ENCODE results near the gene RMRP. TPM values are rescaled to one million over a fixed set of nuclear protein-coding genes. Genes with fewer than 3 reads are reported as not detected.

Gene RMRP
- total RNA-seq = 39,103 and 115,939 TPM in 2 replicates

DNA sequence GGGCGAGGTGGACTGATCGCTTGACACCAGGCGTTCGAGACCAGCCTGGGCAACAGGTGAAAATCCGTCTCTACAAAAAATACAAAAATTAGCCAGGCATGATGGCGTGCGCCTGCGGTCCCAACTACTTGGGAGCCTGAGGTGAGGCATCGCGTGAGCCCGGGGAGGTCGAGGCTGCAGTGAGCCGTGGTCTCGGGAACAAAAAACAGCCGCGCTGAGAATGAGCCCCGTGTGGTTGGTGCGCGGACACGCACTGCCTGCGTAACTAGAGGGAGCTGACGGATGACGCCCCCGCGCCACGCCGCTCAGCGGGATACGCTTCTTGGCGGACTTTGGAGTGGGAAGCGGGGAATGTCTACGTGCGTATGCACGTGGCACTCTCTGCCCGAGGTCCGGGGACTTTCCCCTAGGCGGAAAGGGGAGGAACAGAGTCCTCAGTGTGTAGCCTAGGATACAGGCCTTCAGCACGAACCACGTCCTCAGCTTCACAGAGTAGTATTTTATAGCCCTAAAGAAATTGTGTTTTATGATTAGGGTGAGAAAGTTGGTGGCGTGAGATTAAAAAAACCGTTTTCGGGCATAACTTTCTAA lies at the start of gene RMRP:
TSS of gene RMRP (minus strand) at position 474 of the 591 bp plus-strand sequence.

DNA sequence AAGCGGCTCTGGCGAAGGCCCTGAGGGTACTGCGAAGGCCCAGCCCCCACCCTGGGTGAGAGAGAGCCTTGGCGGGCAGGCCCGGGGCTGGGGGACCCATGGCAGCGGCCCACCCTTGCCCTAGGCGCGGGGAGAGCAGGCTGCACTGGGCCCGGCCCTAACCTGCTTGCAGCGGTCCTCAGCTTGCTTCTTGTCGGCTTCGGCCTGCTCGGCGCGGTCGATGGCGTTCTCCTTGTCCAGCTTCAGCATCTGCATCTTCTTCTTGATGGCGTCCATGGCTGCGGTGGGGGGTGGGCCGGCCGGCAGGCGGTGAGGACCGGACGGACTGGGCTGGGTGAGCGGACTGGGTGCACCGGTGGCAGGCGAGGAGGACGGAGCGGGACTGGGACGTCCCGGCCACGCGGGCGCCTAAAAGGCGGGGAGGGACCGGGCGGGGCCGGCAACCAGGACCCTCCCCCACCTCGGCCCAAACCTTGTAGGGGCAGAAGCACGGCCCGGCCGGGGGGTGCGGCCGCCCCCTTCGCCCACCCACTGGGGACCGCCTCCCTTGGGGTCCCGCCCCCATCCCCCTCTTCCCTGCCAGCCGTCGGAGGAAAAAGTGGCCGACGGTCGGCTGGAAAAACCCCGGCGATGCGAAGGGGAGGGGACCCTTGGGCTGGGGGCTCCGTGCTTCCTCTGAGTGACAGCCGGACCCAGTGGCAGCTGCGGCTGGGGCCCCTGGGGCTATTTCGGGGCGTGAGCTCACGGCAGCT lies 31.9 kb upstream of the RMRP start, which contains the start of gene TPM2:
TSS of gene TPM2 (minus strand) at position 384 of the 752 bp plus-strand sequence. CDS start at position 276, 108 bp downstream.

DNA sequence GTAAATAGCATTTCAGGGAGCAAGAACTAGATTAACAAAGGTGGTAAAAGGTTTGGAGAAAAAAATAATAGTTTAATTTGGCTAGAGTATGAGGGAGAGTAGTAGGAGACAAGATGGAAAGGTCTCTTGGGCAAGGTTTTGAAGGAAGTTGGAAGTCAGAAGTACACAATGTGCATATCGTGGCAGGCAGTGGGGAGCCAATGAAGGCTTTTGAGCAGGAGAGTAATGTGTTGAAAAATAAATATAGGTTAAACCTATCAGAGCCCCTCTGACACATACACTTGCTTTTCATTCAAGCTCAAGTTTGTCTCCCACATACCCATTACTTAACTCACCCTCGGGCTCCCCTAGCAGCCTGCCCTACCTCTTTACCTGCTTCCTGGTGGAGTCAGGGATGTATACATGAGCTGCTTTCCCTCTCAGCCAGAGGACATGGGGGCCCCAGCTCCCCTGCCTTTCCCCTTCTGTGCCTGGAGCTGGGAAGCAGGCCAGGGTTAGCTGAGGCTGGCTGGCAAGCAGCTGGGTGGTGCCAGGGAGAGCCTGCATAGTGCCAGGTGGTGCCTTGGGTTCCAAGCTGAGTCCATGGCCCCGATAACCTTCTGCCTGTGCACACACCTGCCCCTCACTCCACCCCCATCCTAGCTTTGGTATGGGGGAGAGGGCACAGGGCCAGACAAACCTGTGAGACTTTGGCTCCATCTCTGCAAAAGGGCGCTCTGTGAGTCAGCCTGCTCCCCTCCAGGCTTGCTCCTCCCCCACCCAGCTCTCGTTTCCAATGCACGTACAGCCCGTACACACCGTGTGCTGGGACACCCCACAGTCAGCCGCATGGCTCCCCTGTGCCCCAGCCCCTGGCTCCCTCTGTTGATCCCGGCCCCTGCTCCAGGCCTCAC lies 15.6 kb upstream of the RMRP start, which contains the start of gene CA9:
TSS of gene CA9 (plus strand) at position 797 of the 893 bp plus-strand sequence. CDS start at position 829, 32 bp downstream.

DNA sequence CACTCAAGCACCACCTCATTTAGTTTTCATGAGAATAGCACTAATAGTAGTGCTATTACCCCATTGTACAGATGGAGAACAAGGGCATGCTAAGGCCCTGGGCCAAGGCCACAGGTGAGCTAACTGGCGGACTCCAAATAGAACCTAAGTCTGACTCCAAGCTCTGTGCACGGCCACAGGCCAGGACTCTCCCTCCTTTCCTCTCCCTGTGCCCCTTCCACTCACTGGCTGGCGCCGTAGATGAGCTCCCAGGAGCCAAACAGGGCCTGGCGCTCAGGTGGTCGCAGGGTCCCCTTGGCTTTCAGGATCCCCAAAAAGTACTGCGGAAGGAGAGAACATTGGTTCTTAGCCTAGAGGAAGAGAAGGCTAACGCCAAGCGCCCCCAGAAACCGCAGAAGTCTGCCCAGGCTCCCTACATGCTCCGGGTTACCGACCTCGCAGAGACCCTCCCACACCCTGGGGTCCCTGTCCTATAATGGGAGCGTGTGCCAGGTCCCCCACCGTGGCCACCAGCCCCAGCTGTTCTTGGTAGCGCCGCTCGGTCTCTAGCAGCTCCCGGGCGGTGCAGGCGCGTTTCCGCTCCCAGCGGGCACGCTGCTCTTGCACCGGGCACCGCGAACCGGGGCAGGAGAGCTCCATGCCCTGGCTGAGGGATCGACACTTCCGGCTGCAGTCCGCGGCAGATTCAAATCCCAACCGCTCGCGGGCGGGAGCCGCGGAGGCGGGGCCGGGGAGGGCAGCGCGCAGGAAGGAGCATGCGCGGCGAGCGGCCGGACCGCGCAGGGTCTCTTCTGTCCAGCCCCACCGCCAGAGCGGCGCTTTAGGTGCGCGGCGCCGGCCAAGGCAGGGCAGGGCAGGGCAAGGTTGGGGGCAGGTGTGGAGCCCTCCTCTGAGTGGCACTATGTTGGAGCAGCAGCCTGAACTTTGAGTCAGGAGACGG lies 7.0 kb upstream of the RMRP start, which contains the start of gene ARHGEF39:
TSS of gene ARHGEF39 (minus strand) at position 665 of the 940 bp plus-strand sequence. CDS start at position 639, 26 bp downstream.

DNA sequence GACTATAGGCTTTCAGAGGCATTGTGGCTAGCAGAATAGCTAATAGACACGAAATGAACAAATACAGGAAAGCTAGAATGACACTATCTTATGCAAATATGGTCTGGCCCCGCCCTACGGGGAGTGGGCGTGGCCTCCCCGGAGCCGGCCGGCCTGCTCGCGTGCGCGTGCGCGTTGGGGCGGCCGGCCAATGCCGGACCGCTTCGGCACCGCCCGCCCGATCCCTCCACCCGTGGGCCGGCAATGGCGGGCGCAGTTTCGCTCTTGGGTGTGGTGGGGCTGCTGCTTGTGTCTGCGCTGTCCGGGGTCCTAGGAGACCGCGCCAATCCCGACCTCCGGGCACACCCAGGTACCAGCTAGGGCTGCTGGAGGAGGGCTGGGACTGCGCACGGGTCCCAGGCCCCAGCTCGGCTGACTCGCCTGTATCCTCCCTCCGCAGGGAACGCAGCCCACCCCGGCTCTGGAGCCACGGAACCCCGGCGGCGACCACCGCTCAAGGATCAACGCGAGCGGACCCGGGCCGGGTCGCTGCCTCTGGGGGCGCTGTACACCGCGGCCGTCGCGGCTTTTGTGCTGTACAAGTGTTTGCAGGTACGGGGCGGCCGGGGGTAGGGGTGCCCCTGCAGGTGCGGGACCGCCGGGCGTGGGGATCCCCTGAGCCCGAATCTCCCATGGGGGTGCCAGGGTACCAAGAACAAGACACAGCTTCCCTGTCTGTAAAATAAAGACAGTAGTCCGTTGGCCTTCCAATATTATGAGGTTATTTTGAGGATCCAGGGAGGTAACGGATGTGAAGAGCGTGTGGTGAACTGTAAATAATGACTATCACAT lies 533 bp upstream of the RMRP start, which contains the start of gene CCDC107:
TSS of gene CCDC107 (plus strand) at position 156 of the 831 bp plus-strand sequence. CDS start at position 244, 88 bp downstream.

GRCh38 chr9:35650341-35651158 lies 7.3 kb downstream of the RMRP start, which contains the start of gene SIT1:
SIT1 (minus strand) TSS chr9:35650931; CDS start chr9:35650853, 78 bp downstream.

GRCh38 chr9:35618325-35618727 lies 39.5 kb downstream of the RMRP start, which contains the start of gene CD72:
CD72 (minus strand) TSS chr9:35618413; CDS start chr9:35618303, 110 bp downstream.

Small RNAs within 50 kb of the gene (small RNA-seq; reads per million reads assigned to genes)
- gene MIR4667 = 0.35 reads per million, percentile 12 among the genes with 10 or more reads in this experiment
- not detected for gene RMRP
- gene RN7SL22P = not detected

Other genes starting within 250 kb of the RMRP start
- gene RUSC2, start 167.9 kb downstream of the RMRP start, total RNA-seq = 16.5 and 51.0 TPM in 2 replicates
- gene TESK1, start 52.8 kb downstream of the RMRP start, total RNA-seq = 19.6 and 23.1 TPM in 2 replicates
- 1.2 and 3.5 TPM in 2 replicates for gene CD72, start 39.6 kb downstream of the RMRP start, total RNA-seq
- gene SIT1, start 7.1 kb downstream of the RMRP start, total RNA-seq = not detected in 2 replicates
- gene CCDC107, start 273 bp upstream of the RMRP start, total RNA-seq = 5.5 and 6.6 TPM in 2 replicates
- 1.2 and 1.6 TPM in 2 replicates for gene ARHGEF39, start 7.2 kb upstream of the RMRP start, total RNA-seq
- not detected in 2 replicates for gene CA9, start 15.9 kb upstream of the RMRP start, total RNA-seq
- 87.9 and 98.7 TPM in 2 replicates for gene TPM2, start 31.9 kb upstream of the RMRP start, total RNA-seq
- 118 and 165 TPM in 2 replicates for gene TLN1, start 74.2 kb upstream of the RMRP start, total RNA-seq
- 56.1 and 92.0 TPM in 2 replicates for gene CREB3, start 74.6 kb upstream of the RMRP start, total RNA-seq
- gene GBA2, start 91.2 kb upstream of the RMRP start, total RNA-seq = 25.9 and 31.7 TPM in 2 replicates
- 18.1 and 27.0 TPM in 2 replicates for gene RGP1, start 91.3 kb upstream of the RMRP start, total RNA-seq
- gene MSMP, start 96.3 kb upstream of the RMRP start, total RNA-seq = not detected in 2 replicates
- 9.0 and 23.6 TPM in 2 replicates for gene NPR2, start 133.6 kb upstream of the RMRP start, total RNA-seq
- 0.65 and 1.2 TPM in 2 replicates for gene SPAG8, start 154.2 kb upstream of the RMRP start, total RNA-seq
- gene HINT2, start 157.0 kb upstream of the RMRP start, total RNA-seq = 10.6 and 15.7 TPM in 2 replicates
- gene FAM221B, start 170.7 kb upstream of the RMRP start, total RNA-seq = not detected in 2 replicates
- gene TMEM8B, start 171.2 kb upstream of the RMRP start, total RNA-seq = 3.5 and 4.0 TPM in 2 replicates
- not detected in 2 replicates for gene OR13J1, start 212.4 kb upstream of the RMRP start, total RNA-seq
- gene HRCT1, start 248.2 kb upstream of the RMRP start, total RNA-seq = 0.39 and 0.76 TPM in 2 replicates

Measured in placental epithelial cell (primary cell).